SU-DHL-6 (cell line): ENCODE measurements around the gene MESP2.

Source experiments
- H2AFZ ChIP-seq: fragments of 200-600 bp; sonication (generic); 2 replicates; pipeline ENCODE4 v1.6.1; 2014; ENCODE audit warnings: low read depth, mild to moderate bottlenecking, moderate library complexity, mixed read lengths, antibody characterized with exemption, low read length; ENCODE audit not compliant: severe bottlenecking
- H3F3A ChIP-seq: fragments of 200-600 bp; shearing (Covaris generic); 2 replicates; pipeline ENCODE4 v1.6.0; 2016; ENCODE audit warnings: antibody characterized with exemption, mild to moderate bottlenecking; ENCODE audit not compliant: insufficient read depth
- H3K27ac ChIP-seq: fragments of 200-600 bp; sonication (generic); 2 replicates; pipeline ENCODE4 v1.5.1; 2016; ENCODE audit warnings: low read depth, mild to moderate bottlenecking, low read length, moderate library complexity, mixed read lengths
- H3K27me3 ChIP-seq: fragments of 200-600 bp; sonication (generic), shearing (Covaris generic); 2 replicates; pipeline ENCODE4 v1.6.0; 2014; ENCODE audit warnings: mild to moderate bottlenecking, low read length
- H3K36me3 ChIP-seq: fragments of 200-600 bp; sonication (generic); 2 replicates; pipeline ENCODE4 v1.6.1; 2014; ENCODE audit warnings: mild to moderate bottlenecking, low read length, mixed read lengths
- H3K4me2 ChIP-seq: fragments of 300-600, 200-600 bp; shearing (Covaris generic), sonication (generic); 2 replicates; pipeline ENCODE4 v1.6.0; 2014; ENCODE audit warnings: low read length, low read depth, mild to moderate bottlenecking; ENCODE audit not compliant: poor library complexity, severe bottlenecking
- H3K4me3 ChIP-seq: fragments of 200-600 bp; sonication (generic); 2 replicates; pipeline ENCODE4 v1.5.1; 2014; ENCODE audit warnings: antibody characterized with exemption, low read length, mild to moderate bottlenecking, mixed read lengths; ENCODE audit not compliant: insufficient read depth, poor library complexity, severe bottlenecking
- H3K79me2 ChIP-seq: fragments of 200-600 bp; sonication (generic); 2 replicates; pipeline ENCODE4 v1.6.1; 2014; ENCODE audit warnings: mild to moderate bottlenecking, low read length, moderate library complexity; ENCODE audit not compliant: insufficient read depth
- H3K9ac ChIP-seq: fragments of 200-600 bp; sonication (generic); 2 replicates; pipeline ENCODE4 v1.7.0; 2014; ENCODE audit warnings: mild to moderate bottlenecking, low read length
- H3K9me2 ChIP-seq: fragments of 200-600 bp; sonication (generic); replicated peaks from 2 replicates; pipeline ENCODE4 v1.6.1; 2014; ENCODE audit warnings: low read length; ENCODE audit not compliant: insufficient read depth
- H3K9me3 ChIP-seq: fragments of 200-600 bp; sonication (generic); 2 replicates; pipeline ENCODE4 v1.6.1; 2014; ENCODE audit warnings: low read length, mixed read lengths; ENCODE audit not compliant: insufficient read depth
- H4K20me1 ChIP-seq: fragments of 200-600 bp; sonication (generic); 2 replicates; pipeline ENCODE4 v1.6.1; 2014; ENCODE audit warnings: low read depth, mild to moderate bottlenecking, antibody characterized with exemption, low read length, moderate library complexity, mixed read lengths
- CTCF ChIP-seq: fragments of 200-600 bp; sonication (generic); IDR thresholded peaks from one replicate; pipeline ENCODE4 v1.5.1; 2017; ENCODE audit warnings: antibody characterized with exemption, mild to moderate bottlenecking, low read length, moderate library complexity; ENCODE audit not compliant: insufficient read depth, poor library complexity, severe bottlenecking
- EZH2phosphoT487 ChIP-seq: fragments of 200-600 bp; sonication (generic), shearing (Covaris generic); conservative IDR thresholded peaks from 2 replicates; pipeline ENCODE4 v1.6.1; 2018; ENCODE audit warnings: mild to moderate bottlenecking, antibody characterized with exemption, low read length, moderate library complexity, mixed read lengths

The MESP2 gene

GRCh38 chr15:89818287-89818686, 42.2 kb downstream of the MESP2 start:
- H3K9me3 ChIP-seq: no peaks in the 10 kb centered on the region
- H3F3A ChIP-seq: no peaks in the 10 kb centered on the region
- TF ChIP-seq CTCF: no peak
- TF ChIP-seq EZH2phosphoT487: no peak
- H3K9ac ChIP-seq: no peak overlapping the region
- no peak overlapping the region for H2AFZ ChIP-seq
- no peaks in the 10 kb centered on the region for H3K79me2 ChIP-seq
- H3K27ac ChIP-seq: no peak overlapping the region
- H3K4me2 ChIP-seq: no peak overlapping the region
- no peaks in the 10 kb centered on the region for H3K9me2 ChIP-seq
- H3K4me3 ChIP-seq: no peak overlapping the region
- H3K27me3 ChIP-seq: no peaks in the 10 kb centered on the region
- no peaks in the 10 kb centered on the region for H3K36me3 ChIP-seq
- H4K20me1 ChIP-seq: no peaks in the 10 kb centered on the region

- Histone ChIP-seq H3F3A (no peaks in the 10 kb centered on the region), H3K27ac (no peak overlapping the region), H3K9me3 (no peaks in the 10 kb centered on the region)
Observed at GRCh38 chr15:89820666-89821611, 44.8 kb downstream of the MESP2 start.

GRCh38 chr15:89822026-89822425, 45.9 kb downstream of the MESP2 start:
- Histone ChIP-seq H3K36me3 (no peaks in the 10 kb centered on the region), H3K9ac (no peak overlapping the region), H3K79me2 (no peaks in the 10 kb centered on the region), H3K27me3 (no peaks in the 10 kb centered on the region), H3K9me3 (no peaks in the 10 kb centered on the region), H3K4me2 (no peak overlapping the region), H2AFZ (no peak overlapping the region), H3F3A (no peaks in the 10 kb centered on the region), H3K9me2 (no peaks in the 10 kb centered on the region), H3K27ac (no peak overlapping the region), H3K4me3 (no peak overlapping the region), H4K20me1 (no peaks in the 10 kb centered on the region)
- TF ChIP-seq EZH2phosphoT487: no peak

More at GRCh38 chr15:89820666-89821611, 44.8 kb downstream of the MESP2 start:
- no peaks in the 10 kb centered on the region for H3K36me3 ChIP-seq
- H3K4me3 ChIP-seq: no peak overlapping the region
- H3K9ac ChIP-seq: no peak overlapping the region
- H3K27me3 ChIP-seq: no peaks in the 10 kb centered on the region
- H3K4me2 ChIP-seq: no peak overlapping the region
- no peaks in the 10 kb centered on the region for H3K9me2 ChIP-seq
- no peaks in the 10 kb centered on the region for H4K20me1 ChIP-seq
- H3K79me2 ChIP-seq: no peaks in the 10 kb centered on the region
- no peak overlapping the region for H2AFZ ChIP-seq
- TF ChIP-seq EZH2phosphoT487: no peak
- no peak for TF ChIP-seq CTCF

- H3K79me2 ChIP-seq: no peaks in the 10 kb centered on the region
- no peak overlapping the region for H3K27ac ChIP-seq
- no peaks in the 10 kb centered on the region for H4K20me1 ChIP-seq
- H3K9me3 ChIP-seq: no peaks in the 10 kb centered on the region
- H2AFZ ChIP-seq: no peak overlapping the region
- H3K36me3 ChIP-seq: no peaks in the 10 kb centered on the region
- H3K9ac ChIP-seq: no peak overlapping the region
- no peak overlapping the region for H3K4me3 ChIP-seq
- H3K27me3 ChIP-seq: no peaks in the 10 kb centered on the region
- TF ChIP-seq EZH2phosphoT487: no peak
- TF ChIP-seq CTCF: no peak
- no peaks in the 10 kb centered on the region for H3F3A ChIP-seq
- no peaks in the 10 kb centered on the region for H3K9me2 ChIP-seq
- H3K4me2 ChIP-seq: no peak overlapping the region
Observed at GRCh38 chr15:89822611-89822950, 46.4 kb downstream of the MESP2 start.
